ENCODE measurements around the gene TAF3.

The TAF3 gene

DNA sequence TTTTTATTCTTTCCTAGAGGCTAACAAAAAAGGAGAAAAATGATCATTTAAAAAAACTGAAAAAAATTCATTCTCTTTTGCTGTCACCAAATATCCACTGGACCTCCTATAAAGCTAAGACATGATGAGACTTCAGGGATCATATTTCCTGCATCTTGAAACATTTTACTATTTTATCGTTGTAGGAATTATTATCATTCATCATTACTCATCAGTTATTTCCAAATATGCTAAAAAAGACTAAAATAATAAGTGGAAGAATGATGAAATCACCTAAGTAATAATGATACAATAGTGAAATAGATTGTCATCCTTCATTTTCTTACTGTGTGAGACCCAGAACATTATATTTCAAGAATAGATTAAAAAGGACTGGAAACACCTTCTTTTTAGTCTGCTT lies 28.3 kb downstream of the TAF3 start:
- Histone ChIP-seq H3K4me2 (ENCODE audit: insufficient read depth, low read length) (no peak overlapping the region), H3K9me3 (ENCODE audit: insufficient read depth, low read length, severe bottlenecking) (no peaks in the 10 kb centered on the region), H3K36me3 (ENCODE audit: insufficient read depth, low read length) (no peaks in the 10 kb centered on the region), H3K9ac (ENCODE audit: low read depth, low read length) (no peak overlapping the region), H3K4me3 (ENCODE audit: low read depth in 1 of 2, low read length in 2 of 2) (no peak overlapping the region), H4K20me1 (ENCODE audit: insufficient read depth, low read length) (no peaks in the 10 kb centered on the region), H2AFZ (ENCODE audit: low read depth, low read length) (no peak overlapping the region), H3K27me3 (ENCODE audit: insufficient read depth, low read length, poor library complexity) (no peaks in the 10 kb centered on the region), H3K79me2 (ENCODE audit: insufficient read depth, low read length) (peaks cover 19% of the 10 kb centered on the region), H3K27ac (ENCODE audit: low read length) (no peak overlapping the region), H3K4me1 (ENCODE audit: insufficient read depth, low read length) (no peaks in the 10 kb centered on the region)
- ATAC-seq (ENCODE audit: insufficient read depth, low read depth) (no peak), DNase-seq (no peak)
- TF ChIP-seq, protein P1, sequence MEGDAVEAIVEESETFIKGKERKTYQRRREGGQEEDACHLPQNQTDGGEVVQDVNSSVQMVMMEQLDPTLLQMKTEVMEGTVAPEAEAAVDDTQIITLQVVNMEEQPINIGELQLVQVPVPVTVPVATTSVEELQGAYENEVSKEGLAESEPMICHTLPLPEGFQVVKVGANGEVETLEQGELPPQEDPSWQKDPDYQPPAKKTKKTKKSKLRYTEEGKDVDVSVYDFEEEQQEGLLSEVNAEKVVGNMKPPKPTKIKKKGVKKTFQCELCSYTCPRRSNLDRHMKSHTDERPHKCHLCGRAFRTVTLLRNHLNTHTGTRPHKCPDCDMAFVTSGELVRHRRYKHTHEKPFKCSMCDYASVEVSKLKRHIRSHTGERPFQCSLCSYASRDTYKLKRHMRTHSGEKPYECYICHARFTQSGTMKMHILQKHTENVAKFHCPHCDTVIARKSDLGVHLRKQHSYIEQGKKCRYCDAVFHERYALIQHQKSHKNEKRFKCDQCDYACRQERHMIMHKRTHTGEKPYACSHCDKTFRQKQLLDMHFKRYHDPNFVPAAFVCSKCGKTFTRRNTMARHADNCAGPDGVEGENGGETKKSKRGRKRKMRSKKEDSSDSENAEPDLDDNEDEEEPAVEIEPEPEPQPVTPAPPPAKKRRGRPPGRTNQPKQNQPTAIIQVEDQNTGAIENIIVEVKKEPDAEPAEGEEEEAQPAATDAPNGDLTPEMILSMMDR (IDR thresholded peaks at IDR 0.05; ENCODE audit: borderline replicate concordance, extremely low read depth, low read length, poor library complexity, severe bottlenecking), result no peak
- TF ChIP-seq EZH2 (IDR thresholded peaks at IDR 0.05; ENCODE audit: borderline replicate concordance, low read depth, low read length, severe bottlenecking), result no peak

DNA sequence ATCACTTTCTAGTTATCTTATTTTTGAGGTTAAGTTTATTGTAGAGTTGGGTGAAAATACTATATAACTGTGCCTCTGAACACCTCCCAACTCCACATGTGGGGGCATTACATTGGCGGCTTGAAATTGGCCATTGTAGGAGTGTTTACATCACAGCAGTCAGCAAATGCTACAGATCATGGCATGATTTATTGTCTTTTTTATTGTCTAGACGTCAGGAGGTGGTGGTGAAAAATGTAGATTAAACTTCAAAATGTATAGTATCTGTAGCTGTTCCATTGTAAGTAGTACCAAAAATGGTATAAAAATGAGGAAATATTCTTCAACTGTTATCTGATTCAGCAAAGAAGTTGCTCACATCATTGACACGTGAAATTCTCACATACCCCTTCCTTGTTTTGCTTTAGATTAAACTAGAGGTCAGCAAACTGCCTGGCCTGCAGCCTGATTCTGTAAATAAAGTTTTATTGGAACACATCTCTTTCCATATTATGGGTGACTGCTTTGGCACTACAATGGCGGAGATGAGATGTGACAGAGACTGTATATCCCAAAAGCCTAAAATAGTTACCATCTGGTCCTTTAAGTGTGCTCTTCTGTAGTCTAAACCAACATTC lies 35.0 kb downstream of the TAF3 start:
- H3K4me1 ChIP-seq (ENCODE audit: insufficient read depth, low read length), result no peaks in the 10 kb centered on the region
- H3K27ac ChIP-seq (ENCODE audit: low read length), result no peak overlapping the region
- DNase-seq (no peak), ATAC-seq (ENCODE audit: insufficient read depth, low read depth) (no peak)
- no peak overlapping the region for H3K4me2 ChIP-seq (ENCODE audit: insufficient read depth, low read length)
- no peaks in the 10 kb centered on the region for H3K27me3 ChIP-seq (ENCODE audit: insufficient read depth, low read length, poor library complexity)
- H2AFZ ChIP-seq (ENCODE audit: low read depth, low read length), result no peak overlapping the region
- H3K9ac ChIP-seq (ENCODE audit: low read depth, low read length), result no peak overlapping the region
- TF ChIP-seq EZH2 (IDR thresholded peaks at IDR 0.05; ENCODE audit: borderline replicate concordance, low read depth, low read length, severe bottlenecking), result no peak
- TF ChIP-seq, protein P1 (IDR thresholded peaks at IDR 0.05; ENCODE audit: borderline replicate concordance, extremely low read depth, low read length, poor library complexity, severe bottlenecking), result no peak
- H3K79me2 ChIP-seq (ENCODE audit: insufficient read depth, low read length), result peaks cover 10% of the 10 kb centered on the region
- 0 out of 2 replicates have a peak, but pooled peaks cover 3% of the 10 kb centered on the region for H4K20me1 ChIP-seq (ENCODE audit: insufficient read depth, low read length)
- H3K4me3 ChIP-seq (ENCODE audit: low read depth in 1 of 2, low read length in 2 of 2), result no peak overlapping the region
- H3K9me3 ChIP-seq (ENCODE audit: insufficient read depth, low read length, severe bottlenecking), result no peaks in the 10 kb centered on the region
- 0 out of 2 replicates have a peak, but pooled peaks cover 2% of the 10 kb centered on the region for H3K36me3 ChIP-seq (ENCODE audit: insufficient read depth, low read length)

DNA sequence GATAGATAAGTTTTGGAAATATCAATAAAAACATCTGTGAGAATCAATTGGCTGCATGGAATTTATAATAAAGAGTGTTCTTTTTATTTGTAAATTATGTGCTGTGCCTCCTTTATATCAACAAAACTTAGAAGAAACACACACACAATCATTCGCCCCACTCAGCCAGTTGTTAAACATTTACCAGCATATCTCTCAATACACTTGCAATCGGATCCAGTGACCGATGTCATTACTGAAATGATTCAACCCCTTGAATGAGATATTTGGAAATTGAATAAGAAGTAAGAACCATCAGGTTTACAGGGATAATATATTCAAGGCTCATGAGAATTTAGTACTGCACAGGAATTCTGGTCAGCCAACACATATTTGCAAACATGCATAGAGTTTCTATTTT lies 35.6 kb downstream of the TAF3 start:
- Histone ChIP-seq H3K79me2 (ENCODE audit: insufficient read depth, low read length) (peaks cover 13% of the 10 kb centered on the region; the same call in 1 of the 2 replicates), H3K27me3 (ENCODE audit: insufficient read depth, low read length, poor library complexity) (no peaks in the 10 kb centered on the region), H2AFZ (ENCODE audit: low read depth, low read length) (no peak overlapping the region), H3K36me3 (ENCODE audit: insufficient read depth, low read length) (0 out of 2 replicates have a peak, but pooled peaks cover 2% of the 10 kb centered on the region), H4K20me1 (ENCODE audit: insufficient read depth, low read length) (0 out of 2 replicates have a peak, but pooled peaks cover 3% of the 10 kb centered on the region), H3K4me2 (ENCODE audit: insufficient read depth, low read length) (no peak overlapping the region), H3K9me3 (ENCODE audit: insufficient read depth, low read length, severe bottlenecking) (no peaks in the 10 kb centered on the region), H3K27ac (ENCODE audit: low read length) (no peak overlapping the region), H3K4me1 (ENCODE audit: insufficient read depth, low read length) (no peaks in the 10 kb centered on the region), H3K9ac (ENCODE audit: low read depth, low read length) (no peak overlapping the region), H3K4me3 (ENCODE audit: low read depth in 1 of 2, low read length in 2 of 2) (no peak overlapping the region)
- no peak for DNase-seq
- no peak for ATAC-seq (ENCODE audit: insufficient read depth, low read depth)
- TF ChIP-seq EZH2 (IDR thresholded peaks at IDR 0.05; ENCODE audit: borderline replicate concordance, low read depth, low read length, severe bottlenecking), result no peak
- TF ChIP-seq, protein P1 (IDR thresholded peaks at IDR 0.05; ENCODE audit: borderline replicate concordance, extremely low read depth, low read length, poor library complexity, severe bottlenecking), result no peak

Data from DND-41 (cell line).